Measurements from ENCODE around the gene EXOSC3. TPM values are rescaled to one million over a fixed set of nuclear protein-coding genes. Genes with fewer than 3 reads are reported as not detected.

The EXOSC3 gene
- total and polyA plus RNA-seq, 9 of the 15 experiments (the other 6 are each of a cell fraction or from before 2014, with no cell fraction given), result 18.5 to 266 (median 114) TPM

GRCh38 chr9:37800631-37801286 lies 15.9 kb upstream of the EXOSC3 start, which contains the start of gene DCAF10 (continued):
- TF ChIP-seq KDM4B (IDR thresholded peaks at IDR 0.05; ENCODE audit: borderline replicate concordance in 2 of 2, low read depth in 1 of 2) (peak in 1 of 2 experiments; percentile 96; a peak in 2 of 4 replicates), ZNF274 (IDR thresholded peaks at IDR 0.05; ENCODE audit: borderline replicate concordance, low read depth, low read length) (no peak), MLLT1 (IDR thresholded peaks at IDR 0.05) (no peak; a peak in 2 of 4 replicates), SIX5 (IDR thresholded peaks at IDR 0.05; ENCODE audit: borderline replicate concordance in 1 of 2, insufficient read depth in 1 of 2, low read depth in 1 of 2, low read length in 2 of 2) (peak; percentile 57 to 59; a peak in 3 of 4 replicates), GABPA (tag; conservative IDR thresholded peaks at IDR 0.05; ENCODE audit: low read depth) (peak; percentile 100), REST (IDR thresholded peaks at IDR 0.05; ENCODE audit: borderline replicate concordance) (no peak; the same call in none of the 2 replicates), REST (CRISPR knock-in tag; IDR thresholded peaks at IDR 0.05; ENCODE audit: low read depth) (peak; percentile 61; the same call in 1 of the 2 replicates), ZNF311 (CRISPR knock-in tag; IDR thresholded peaks at IDR 0.05) (no peak), CUX1 (CRISPR knock-in tag; IDR thresholded peaks at IDR 0.05) (no peak), EHMT2 (IDR thresholded peaks at IDR 0.05) (no peak)

All from K562 (cell line).